ENCODE measurements around the gene AGR3. TPM values are rescaled to one million over a fixed set of nuclear protein-coding genes. Genes with fewer than 3 reads are reported as not detected.

The AGR3 gene
- total and polyA plus RNA-seq, 10 donors: 0.38 TPM; not detected in 9

- Histone ChIP-seq H3K27ac (no peak overlapping the region), H3K36me3 (no peaks in the 10 kb centered on the region), H3K4me3 (no peak overlapping the region), H3K9me3 (no peaks in the 10 kb centered on the region), H3K27me3 (replicated peaks in 1 of 7) (no peaks in the 10 kb centered on the region), H3K4me1 (peaks cover 0 to 14% (median 2%) of the 10 kb centered on the region in 6 donors)
- TF ChIP-seq CTCF (IDR thresholded peaks at IDR 0.05 in 8 of 11, conservative IDR thresholded peaks at IDR 0.05 in 3 of 11): no peak
- no peak for TF ChIP-seq POLR2A (IDR thresholded peaks at IDR 0.05)
- TF ChIP-seq POLR2AphosphoS5 (IDR thresholded peaks at IDR 0.05): no peak
- intact Hi-C loops (cut with DNase I; ENCODE audit: low total_unique reads): no loop called here
- no peak for DNase-seq
- 83 to 95% (median 90%) methylated on average over 3 of the region's 3 CpGs for WGBS, 5 donors
These were observed 63.1 kb downstream of the AGR3 start for GRCh38 chr7:16818732-16819131.

- Histone ChIP-seq H3K9me3 (no peaks in the 10 kb centered on the region), H3K36me3 (no peaks in the 10 kb centered on the region), H3K27me3 (replicated peaks in 1 of 7) (peaks cover 0 to 4% (median 0%) of the 10 kb centered on the region in 7 donors), H3K4me1 (peaks cover 0 to 14% (median 2%) of the 10 kb centered on the region in 6 donors), H3K27ac (no peak overlapping the region), H3K4me3 (no peak overlapping the region)
- TF ChIP-seq CTCF (IDR thresholded peaks at IDR 0.05 in 8 of 11, conservative IDR thresholded peaks at IDR 0.05 in 3 of 11) (no peak), POLR2AphosphoS5 (IDR thresholded peaks at IDR 0.05) (no peak), POLR2A (IDR thresholded peaks at IDR 0.05) (no peak)
- DNase-seq: no peak
- 84 to 96% (median 89%) methylated on average over 1 of the region's 1 CpG for WGBS, 5 donors
- intact Hi-C loops (cut with DNase I; ENCODE audit: low total_unique reads): no loop called here
These were observed 64.2 kb downstream of the AGR3 start for GRCh38 chr7:16817536-16817935.

- Histone ChIP-seq H3K4me3 (no peak overlapping the region), H3K4me1 (peaks cover 0 to 14% (median 2%) of the 10 kb centered on the region in 6 donors), H3K36me3 (no peaks in the 10 kb centered on the region), H3K9me3 (no peaks in the 10 kb centered on the region), H3K27ac (peak overlapping the region in 3 of 8 donors; percentile 9 to 22 (median 11)), H3K27me3 (replicated peaks in 1 of 7) (peaks cover 0 to 4% (median 0%) of the 10 kb centered on the region in 7 donors)
- 12 to 73% (median 32%) methylated on average over 2 of the region's 2 CpGs for WGBS, 5 donors
- DNase-seq: no peak
- intact Hi-C loops (cut with DNase I; ENCODE audit: low total_unique reads): no loop called here
- TF ChIP-seq POLR2AphosphoS5 (IDR thresholded peaks at IDR 0.05) (no peak), POLR2A (IDR thresholded peaks at IDR 0.05) (no peak)
These were observed 65.0 kb downstream of the AGR3 start for GRCh38 chr7:16816824-16817223.

GRCh38 chr7:16815001-16815400 lies 66.8 kb downstream of the AGR3 start:
- Histone ChIP-seq H3K4me1 (peaks cover 0 to 14% (median 2%) of the 10 kb centered on the region in 6 donors), H3K9me3 (no peaks in the 10 kb centered on the region), H3K36me3 (no peaks in the 10 kb centered on the region), H3K4me3 (no peak overlapping the region), H3K27ac (no peak overlapping the region), H3K27me3 (replicated peaks in 1 of 7) (peaks cover 0 to 4% (median 0%) of the 10 kb centered on the region in 7 donors)
- intact Hi-C loops (cut with DNase I; ENCODE audit: low total_unique reads): no loop called here
- WGBS, 5 donors: 91 to 97% (median 94%) methylated on average over 2 of the region's 2 CpGs
- no peak for DNase-seq
- TF ChIP-seq CTCF (IDR thresholded peaks at IDR 0.05 in 8 of 11, conservative IDR thresholded peaks at IDR 0.05 in 3 of 11) (no peak), POLR2AphosphoS5 (IDR thresholded peaks at IDR 0.05) (no peak)

- H3K36me3 ChIP-seq: no peaks in the 10 kb centered on the region
- 50 to 67% (median 55%) methylated on average over 3 of the region's 3 CpGs for WGBS, 5 donors
- peaks cover 0 to 4% (median 0%) of the 10 kb centered on the region in 7 donors for H3K27me3 ChIP-seq (replicated peaks in 1 of 7)
- TF ChIP-seq POLR2A (IDR thresholded peaks at IDR 0.05) (no peak), CTCF (IDR thresholded peaks at IDR 0.05 in 8 of 11, conservative IDR thresholded peaks at IDR 0.05 in 3 of 11) (no peak), POLR2AphosphoS5 (IDR thresholded peaks at IDR 0.05) (no peak)
- intact Hi-C loops (cut with DNase I; ENCODE audit: low total_unique reads): no loop called here
- H3K4me3 ChIP-seq: no peak overlapping the region
- H3K9me3 ChIP-seq: no peaks in the 10 kb centered on the region
- no peak overlapping the region for H3K27ac ChIP-seq
- no peak for DNase-seq
- peaks cover 0 to 14% (median 2%) of the 10 kb centered on the region in 6 donors for H3K4me1 ChIP-seq
These were observed 68.6 kb downstream of the AGR3 start for GRCh38 chr7:16813232-16813616.

Data from spleen (tissue), 11 donors.